Measurements from ENCODE around the gene SEC31A. TPM values are rescaled to one million over a fixed set of nuclear protein-coding genes. Genes with fewer than 3 reads are reported as not detected.
"Not testable (repeated sequence)": the region's sequence is repeated elsewhere in the genome, so short reads cannot be mapped to it uniquely, and the experiment has no call there.

Gene SEC31A
- polyA plus RNA-seq, 1 experiment = 451 TPM

- ChIA-PET POLR2A (no interaction called here), CTCF (interaction anchor here (0.9 to 1.3 kb wide), 2 partner anchors 13 to 22 kb away, joined by 3 to 6 read pairs; no protein-coding TSS in a partner anchor)
- no peak overlapping the region for H3K4me3 ChIP-seq (ENCODE audit: low read depth, low read length)
- H3K36me3 ChIP-seq (ENCODE audit: control insufficient read depth, insufficient read depth, low read length) = peaks cover 14% of the 10 kb centered on the region
- no peaks in the 10 kb centered on the region for H3K27me3 ChIP-seq (ENCODE audit: control insufficient read depth, insufficient read depth, low read length)
- TF ChIP-seq CTCF (IDR thresholded peaks at IDR 0.05; ENCODE audit: insufficient read depth, low read depth, low read length) = no peak
- DNase-seq (ENCODE audit: low read depth) = no peak
Measured at GRCh38 chr4:82864336-82864979, 26.5 kb downstream of the SEC31A start.

GRCh38 chr4:82861529-82861928 lies 29.4 kb downstream of the SEC31A start:
- no peak for TF ChIP-seq CTCF (IDR thresholded peaks at IDR 0.05; ENCODE audit: insufficient read depth, low read depth, low read length)

GRCh38 chr4:82860487-82860886 lies 30.5 kb downstream of the SEC31A start:
- DNase-seq (ENCODE audit: low read depth); POLR2A ChIA-PET; H3K4me3 ChIP-seq (ENCODE audit: low read depth, low read length); H3K27me3 ChIP-seq (ENCODE audit: control insufficient read depth, insufficient read depth, low read length); CTCF ChIA-PET: not testable (repeated sequence)
- peaks cover 10% of the 10 kb centered on the region for H3K36me3 ChIP-seq (ENCODE audit: control insufficient read depth, insufficient read depth, low read length)

More at GRCh38 chr4:82861529-82861928, 29.4 kb downstream of the SEC31A start:
- CTCF ChIA-PET = interaction anchor here (1.9 kb wide), 1 partner anchor 10 kb away, joined by 9 read pairs; no protein-coding TSS in a partner anchor
- no peak for DNase-seq (ENCODE audit: low read depth)
- Histone ChIP-seq H3K27me3 (ENCODE audit: control insufficient read depth, insufficient read depth, low read length) (no peaks in the 10 kb centered on the region), H3K36me3 (ENCODE audit: control insufficient read depth, insufficient read depth, low read length) (peaks cover 10% of the 10 kb centered on the region), H3K4me3 (ENCODE audit: low read depth, low read length) (no peak overlapping the region)
- POLR2A ChIA-PET = no interaction called here

GRCh38 chr4:82852751-82853285 lies 38.1 kb downstream of the SEC31A start:
- ChIA-PET POLR2A (no interaction called here), CTCF (interaction anchor here (0.7 to 2.2 kb wide), 11 partner anchors 9 to 34 kb away, joined by 3 to 9 read pairs (median 5); no protein-coding TSS in a partner anchor)
- Histone ChIP-seq H3K4me3 (ENCODE audit: low read depth, low read length) (no peak overlapping the region), H3K36me3 (ENCODE audit: control insufficient read depth, insufficient read depth, low read length) (peaks cover 25% of the 10 kb centered on the region), H3K27me3 (ENCODE audit: control insufficient read depth, insufficient read depth, low read length) (no peaks in the 10 kb centered on the region)
- DNase-seq (ENCODE audit: low read depth) = no peak
- TF ChIP-seq CTCF (IDR thresholded peaks at IDR 0.05; ENCODE audit: insufficient read depth, low read depth, low read length) = no peak

GRCh38 chr4:82851885-82852750 lies 38.8 kb downstream of the SEC31A start:
- CTCF ChIA-PET = interaction anchor here (0.6 to 2.3 kb wide), 11 partner anchors 8 to 99 kb away, joined by 3 to 9 read pairs (median 5); no protein-coding TSS in a partner anchor
- TF ChIP-seq CTCF (IDR thresholded peaks at IDR 0.05; ENCODE audit: insufficient read depth, low read depth, low read length) = peak; percentile 41
- POLR2A ChIA-PET = no interaction called here
- no peak overlapping the region for H3K4me3 ChIP-seq (ENCODE audit: low read depth, low read length)
- peak; percentile 4 for DNase-seq (ENCODE audit: low read depth)
- H3K36me3 ChIP-seq (ENCODE audit: control insufficient read depth, insufficient read depth, low read length) = peaks cover 25% of the 10 kb centered on the region
- H3K27me3 ChIP-seq (ENCODE audit: control insufficient read depth, insufficient read depth, low read length) = no peaks in the 10 kb centered on the region
